ENCODE measurements around the gene ZNF710. TPM values are rescaled to one million over a fixed set of nuclear protein-coding genes. Genes with fewer than 3 reads are reported as not detected.

The ZNF710 gene
- total RNA-seq, 1 donor from 2014 or later = 30.2 TPM

DNA sequence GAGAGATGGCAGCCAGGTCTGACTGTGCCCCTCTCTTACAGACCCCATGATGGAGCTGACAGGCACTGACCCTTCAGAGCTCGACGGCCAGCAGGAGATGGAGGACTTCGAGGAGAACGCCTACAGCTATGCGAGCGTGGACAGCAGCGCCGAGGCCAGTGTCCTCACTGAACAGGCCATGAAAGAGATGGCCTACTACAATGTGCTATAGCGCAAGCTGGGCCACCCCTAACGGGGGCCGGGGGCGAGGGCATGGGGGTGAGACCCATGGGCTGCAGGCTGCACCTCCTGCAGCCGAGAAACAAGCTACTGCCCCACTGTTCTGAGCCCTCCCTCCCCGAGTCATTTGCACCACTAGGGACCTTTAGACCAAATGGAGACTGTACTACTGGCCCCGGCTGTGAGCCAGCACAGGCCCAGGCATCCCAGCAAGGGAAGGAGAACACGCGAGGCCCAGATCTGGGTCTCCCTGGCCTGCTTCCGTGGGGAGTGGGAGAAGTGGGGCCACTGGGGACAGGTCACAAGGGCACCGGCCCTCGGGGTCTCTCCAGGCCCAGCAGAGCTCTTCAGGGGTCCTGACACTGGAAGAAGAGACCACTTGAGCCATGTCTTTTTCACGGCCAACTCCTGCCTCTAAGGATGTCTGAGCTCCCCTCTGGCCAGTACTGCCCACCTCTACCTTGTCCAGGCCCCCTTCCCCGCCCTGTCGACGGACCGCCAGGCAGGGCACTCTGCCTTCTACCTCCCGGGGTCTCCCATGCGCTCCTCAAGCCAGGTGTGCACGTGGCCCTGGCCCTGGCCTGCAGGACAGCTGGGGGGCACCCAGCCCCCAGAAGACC lies 78.7 kb downstream of the ZNF710 start:
- DNase-seq (ENCODE audit: low spot score) = no peak

DNA sequence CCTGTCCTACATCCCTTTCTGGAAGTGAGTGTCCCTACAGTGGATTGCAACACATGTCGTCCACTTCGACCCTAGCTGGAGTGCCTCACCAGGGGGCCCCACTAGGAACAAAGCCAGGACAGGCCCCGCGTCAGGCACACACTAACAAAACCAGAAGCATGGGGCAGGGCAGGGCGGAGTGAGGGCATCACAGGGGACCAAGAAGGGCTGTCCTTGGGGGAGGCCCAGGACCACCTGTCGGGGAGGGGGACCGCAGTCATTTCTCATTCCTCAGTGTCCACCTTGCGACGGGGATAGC lies 79.3 kb downstream of the ZNF710 start:
- no peak for DNase-seq (ENCODE audit: low spot score)

DNA sequence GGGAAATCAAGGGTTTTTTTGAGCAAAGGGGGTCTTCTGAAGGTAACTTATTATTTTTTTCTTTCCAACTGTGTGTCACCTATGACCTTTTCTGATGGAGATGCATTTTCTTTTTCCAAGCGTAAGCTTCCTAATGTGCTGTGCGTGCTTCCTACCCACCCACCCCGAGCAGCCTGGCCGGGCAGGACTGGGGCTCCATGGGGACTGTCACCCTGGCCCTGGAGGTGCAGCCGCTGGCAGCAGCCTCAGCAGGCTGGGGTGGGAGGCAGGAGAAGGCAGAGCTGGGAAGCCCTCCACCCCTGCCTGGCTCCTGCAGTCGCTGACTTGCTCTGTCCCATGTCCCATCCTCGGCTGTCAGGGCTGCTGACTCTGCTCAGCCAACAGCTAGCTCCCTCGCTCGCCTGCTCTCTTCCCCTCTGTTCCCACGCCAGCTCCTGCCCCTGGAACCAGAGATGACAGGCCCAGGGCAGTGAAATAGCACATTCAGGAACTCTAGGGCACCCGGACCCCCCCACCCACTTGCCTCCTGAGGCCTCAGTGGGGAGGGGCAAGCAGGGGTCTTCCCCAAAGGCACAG lies 79.8 kb downstream of the ZNF710 start:
- no peak for DNase-seq (ENCODE audit: low spot score)

DNA sequence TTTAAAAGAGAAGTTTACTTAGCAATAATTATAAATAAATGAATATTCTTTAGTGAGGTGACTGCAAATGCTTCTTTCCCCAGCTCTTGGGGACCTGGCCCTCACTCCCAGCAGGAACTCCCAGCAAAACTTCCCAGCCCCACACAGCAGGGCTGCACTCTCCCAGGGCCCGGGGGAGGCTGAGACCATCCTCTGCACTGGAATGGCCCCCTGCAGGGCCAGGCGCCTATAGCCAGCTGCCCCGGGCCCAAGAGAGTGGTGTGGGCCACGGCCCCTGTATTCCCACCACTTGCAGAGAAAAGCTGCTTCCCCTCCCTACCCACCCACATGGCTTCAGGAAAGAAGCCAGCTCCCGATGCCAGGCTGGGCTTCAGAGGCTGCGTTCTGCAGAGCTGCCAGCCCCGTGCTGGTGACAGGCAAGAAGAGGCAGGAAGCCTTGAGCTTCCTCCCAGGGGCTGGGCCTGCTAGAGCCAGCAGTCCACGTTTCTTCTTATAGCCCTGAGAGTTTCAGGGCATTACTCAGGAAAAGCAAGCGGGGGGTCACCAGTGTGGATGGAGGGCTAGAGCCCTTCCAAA lies 81.1 kb downstream of the ZNF710 start:
- no peak for DNase-seq (ENCODE audit: low spot score)

DNA sequence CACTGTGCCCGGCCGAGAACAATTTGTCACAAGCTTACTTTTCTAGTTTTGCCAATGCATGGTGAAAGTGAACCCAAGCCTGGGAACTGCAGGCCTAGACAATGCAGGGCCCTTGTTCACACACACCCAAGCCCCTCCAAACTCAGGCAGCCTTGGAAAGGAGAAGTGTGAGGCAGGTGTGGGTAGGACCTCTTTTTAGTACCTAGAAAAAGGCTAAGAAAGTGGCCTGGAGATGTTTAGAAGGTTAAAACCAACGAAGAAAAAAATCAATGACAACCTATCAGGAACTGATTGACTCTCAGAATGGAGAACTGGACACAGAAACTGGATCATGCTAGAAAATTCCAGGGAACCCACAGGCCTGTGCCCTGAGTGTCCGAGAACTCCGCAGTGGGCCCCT lies 82.3 kb downstream of the ZNF710 start:
- DNase-seq (ENCODE audit: low spot score) = no peak

DNA sequence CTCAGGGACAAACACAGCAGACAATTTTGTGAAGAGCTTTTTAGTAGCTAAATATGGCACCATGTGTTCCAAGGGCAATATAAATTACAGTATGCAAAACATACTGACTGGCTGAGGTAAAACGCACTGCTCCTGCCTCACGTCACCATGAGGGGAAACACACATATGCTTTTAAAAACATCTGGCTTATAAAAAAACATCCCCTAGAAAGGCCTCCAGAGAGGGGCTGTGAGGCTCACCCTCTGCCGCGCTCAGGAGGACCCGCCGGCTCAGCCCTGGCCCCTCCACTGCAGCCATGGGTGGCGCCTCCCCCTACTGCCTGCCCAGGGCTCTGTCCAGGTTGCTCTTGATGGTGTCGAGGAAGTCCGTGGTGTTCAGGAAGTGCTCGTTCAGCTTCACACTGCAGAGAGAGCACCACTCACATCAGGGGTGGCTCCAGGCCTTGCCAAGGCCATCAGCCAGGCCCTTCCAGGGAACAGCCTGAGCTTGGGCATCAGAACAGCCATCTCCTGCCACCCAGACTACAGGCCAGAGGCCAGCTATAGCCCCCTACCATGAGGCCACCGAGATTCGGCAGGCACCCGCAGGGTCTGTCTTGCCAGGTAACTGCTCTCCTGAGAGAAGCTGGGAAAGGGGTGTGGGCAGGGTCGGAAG lies 83.0 kb downstream of the ZNF710 start:
- no peak for DNase-seq (ENCODE audit: low spot score)

DNA sequence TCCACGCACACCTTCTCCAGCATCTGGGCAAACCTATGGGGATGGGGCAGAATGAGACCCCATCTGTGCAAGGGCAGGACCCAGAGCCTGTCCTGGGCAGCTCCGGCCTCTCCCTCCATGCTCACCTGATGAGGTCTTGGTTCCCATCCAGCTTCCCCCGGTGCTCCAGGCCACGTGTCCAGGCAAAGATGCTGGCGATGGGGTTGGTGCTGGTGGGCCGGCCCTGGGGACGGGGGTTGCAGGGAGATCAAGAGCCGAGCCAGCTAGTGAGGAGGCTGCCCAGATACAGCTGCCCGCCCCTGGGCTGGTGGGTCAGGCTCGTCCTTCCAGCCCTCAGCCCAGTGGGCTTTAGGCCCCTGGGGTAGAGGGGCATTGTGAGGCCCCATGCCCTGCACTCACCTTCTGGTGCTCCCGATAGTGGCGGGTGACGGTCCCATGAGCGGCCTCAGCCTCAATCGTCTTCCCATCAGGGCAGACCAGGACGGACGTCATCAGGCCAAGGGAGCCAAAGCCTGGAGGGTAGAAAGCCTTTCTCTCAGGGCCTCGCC lies 83.8 kb downstream of the ZNF710 start:
- no peak for DNase-seq (ENCODE audit: low spot score)

DNA sequence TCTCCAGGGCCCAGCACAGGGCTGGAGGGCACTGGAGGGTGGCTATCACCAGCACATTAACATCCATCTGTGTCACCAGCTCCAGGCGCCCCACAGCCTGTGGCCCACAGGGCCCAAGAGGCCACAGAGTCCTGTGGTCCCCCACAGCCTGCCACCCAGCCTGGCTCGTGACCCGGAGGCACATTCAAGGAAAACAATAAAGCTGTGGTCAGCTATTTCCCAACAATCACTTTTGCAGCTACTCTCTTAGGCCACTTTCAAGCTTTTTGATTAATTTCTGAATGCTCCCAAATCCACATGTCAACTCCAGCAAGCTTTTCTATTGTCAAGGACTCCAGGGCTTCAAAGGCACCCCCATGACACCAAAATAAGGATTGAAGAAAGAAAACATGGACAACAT lies 84.4 kb downstream of the ZNF710 start:
- DNase-seq (ENCODE audit: low spot score) = no peak

DNA sequence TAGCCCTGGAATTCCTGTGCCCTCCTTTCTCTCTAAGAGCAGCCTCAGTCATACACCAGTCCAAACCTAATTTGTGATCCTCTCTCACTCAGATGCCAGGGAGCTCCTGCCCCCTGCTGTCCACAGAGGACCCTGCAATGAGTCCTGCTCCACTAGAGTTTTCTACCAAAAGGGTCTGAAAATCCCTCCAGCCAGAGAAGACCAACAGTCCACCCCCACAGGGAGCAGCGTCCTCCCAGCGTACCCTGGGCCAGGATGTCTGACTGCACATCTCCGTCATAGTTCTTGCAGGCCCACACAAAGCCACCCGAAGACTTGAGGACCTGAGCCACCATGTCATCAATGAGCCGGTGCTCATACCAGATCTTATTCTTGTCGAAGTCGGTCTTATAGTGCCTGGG lies 85.7 kb downstream of the ZNF710 start:
- no peak for DNase-seq (ENCODE audit: low spot score)

DNA sequence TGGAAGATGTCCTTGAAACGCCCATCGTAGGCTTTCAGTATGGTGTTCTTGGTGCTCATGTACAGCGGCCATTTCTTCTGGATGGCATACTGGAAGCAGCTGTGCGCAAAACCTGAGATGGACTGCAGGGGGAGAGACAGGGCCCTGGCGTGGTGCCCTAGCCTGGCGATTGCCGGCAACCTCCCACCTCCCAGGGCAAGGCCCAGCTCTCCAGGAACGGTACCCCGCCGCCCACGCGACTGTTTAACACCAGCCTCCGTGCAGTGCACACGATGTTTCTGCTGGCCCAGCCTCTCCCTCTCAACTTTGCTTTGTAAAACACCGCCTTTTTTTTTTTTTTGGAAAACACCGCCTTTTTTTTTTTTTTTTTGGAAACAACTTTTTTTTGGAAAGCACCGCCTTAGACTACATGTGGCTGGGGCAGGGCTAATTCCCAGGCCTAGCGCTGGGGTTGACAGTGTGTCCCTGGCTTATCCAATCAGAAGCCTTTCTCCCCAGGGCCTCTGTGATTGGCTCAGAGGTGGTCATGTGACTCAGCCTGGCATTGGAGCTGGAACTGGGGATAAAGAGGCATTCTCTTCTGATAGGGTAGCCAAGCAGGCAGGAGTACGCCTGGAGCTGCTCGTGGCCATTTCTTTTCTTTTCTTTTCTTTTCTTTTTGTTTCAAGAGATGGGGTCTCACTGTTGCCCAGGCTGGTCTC lies 86.5 kb downstream of the ZNF710 start:
- no peak for DNase-seq (ENCODE audit: low spot score)

DNA sequence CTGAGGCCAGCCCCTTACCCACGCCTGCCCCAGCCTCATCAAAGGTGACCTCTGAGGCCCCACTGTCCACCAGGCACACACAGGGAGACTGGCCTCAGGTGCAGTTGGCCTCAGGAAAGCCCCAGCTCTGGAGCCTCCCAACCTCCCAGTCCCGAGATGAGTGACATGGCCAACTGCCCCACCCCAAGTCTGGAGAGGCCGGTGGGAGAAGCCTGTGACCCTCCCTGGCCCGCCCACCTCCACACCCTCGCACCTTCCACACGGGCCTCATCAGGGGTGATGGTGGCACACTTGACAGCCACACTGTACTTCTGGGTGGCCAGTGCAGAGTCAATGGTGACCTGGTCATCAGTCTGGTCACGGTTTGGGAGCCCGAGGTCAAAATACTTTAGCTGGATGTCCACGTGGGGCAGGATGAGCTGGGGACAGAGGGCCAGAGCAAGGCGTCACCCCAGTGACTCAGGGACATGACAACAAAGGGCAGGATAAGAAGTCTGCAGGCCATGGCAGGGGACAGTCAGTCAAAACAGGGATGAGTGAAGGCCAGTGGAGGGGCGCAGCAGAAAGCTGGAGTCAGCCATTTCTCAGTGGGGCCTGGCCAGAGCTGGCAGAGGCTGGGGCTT lies 89.2 kb downstream of the ZNF710 start:
- no peak for DNase-seq (ENCODE audit: low spot score)

DNA sequence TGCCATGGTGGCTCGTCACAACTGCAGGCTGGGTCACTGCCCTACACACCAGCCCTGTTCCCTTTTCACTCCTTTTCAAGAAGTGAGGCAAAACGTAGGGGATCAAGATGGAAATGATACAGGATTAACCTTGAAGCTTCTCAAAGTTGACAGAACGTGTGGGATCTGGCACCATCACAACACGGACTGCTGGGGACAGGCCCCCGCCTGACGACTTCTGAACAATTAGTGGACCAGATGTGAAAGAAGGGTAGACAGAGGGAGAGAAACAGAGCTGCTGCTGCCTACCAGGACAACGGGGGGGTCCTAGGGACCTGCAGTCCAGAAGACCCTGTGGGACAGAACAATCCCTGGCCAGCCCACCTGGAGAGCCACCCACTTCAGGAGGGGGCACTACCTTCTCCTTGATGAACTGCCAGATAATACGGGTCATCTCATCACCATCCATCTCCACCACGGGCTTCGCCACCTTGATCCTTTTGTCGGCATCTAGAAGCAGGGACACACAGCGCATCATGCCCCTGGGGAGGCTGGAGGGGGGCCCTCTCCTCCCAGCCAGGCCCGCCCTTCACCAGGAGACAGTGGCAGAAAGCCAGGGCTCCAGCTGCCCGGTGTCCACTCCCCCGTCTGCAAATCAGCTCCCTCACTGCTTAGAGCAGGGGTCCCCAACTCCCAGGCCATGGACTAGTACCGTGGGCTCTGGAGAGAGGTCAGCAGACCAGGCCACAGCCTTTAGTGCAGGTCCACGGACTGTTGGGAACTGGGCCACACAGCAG lies 90.2 kb downstream of the ZNF710 start:
- no peak for DNase-seq (ENCODE audit: low spot score)

DNA sequence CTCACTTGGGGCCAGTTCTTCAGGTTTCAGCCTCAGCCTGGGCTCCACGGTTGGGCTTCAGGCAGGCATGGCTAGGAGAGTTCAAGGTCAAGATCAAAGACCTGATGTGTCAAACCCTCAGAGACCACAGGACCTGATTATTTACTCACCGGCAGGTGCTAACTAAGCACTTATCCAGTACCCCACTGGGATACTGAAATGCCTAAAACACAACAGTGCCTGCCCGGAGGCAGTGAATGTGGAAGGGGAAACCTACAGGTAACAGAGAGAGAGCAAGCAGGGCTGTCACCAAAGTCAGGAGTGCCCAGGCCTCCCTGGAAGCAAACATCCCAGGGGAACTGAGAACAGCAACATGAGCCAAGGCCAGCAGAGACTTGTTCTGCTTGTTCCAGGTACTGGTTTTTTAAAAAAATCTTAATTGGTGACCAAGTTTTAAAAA lies 94.4 kb downstream of the ZNF710 start:
- no peak for DNase-seq (ENCODE audit: low spot score)

DNA sequence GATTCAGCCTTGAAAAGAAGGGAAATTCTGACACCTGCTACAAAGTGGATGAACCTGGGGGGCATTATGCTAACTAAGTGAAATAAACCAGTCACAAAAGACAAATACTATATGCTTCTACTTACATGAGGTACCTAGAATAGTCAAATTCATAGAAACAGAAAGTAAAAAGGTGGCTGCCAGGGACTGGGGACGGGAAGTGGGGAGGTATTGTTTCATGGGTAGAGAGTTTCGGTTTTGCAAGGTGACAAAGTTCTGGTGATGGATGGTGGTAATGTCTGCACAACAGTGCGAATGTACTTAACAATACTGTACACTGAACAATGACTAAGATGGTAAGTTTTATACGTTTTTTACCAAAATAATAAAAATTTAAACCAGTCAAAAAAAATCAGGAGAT lies 96.4 kb downstream of the ZNF710 start:
- no peak for DNase-seq (ENCODE audit: low spot score)

DNA sequence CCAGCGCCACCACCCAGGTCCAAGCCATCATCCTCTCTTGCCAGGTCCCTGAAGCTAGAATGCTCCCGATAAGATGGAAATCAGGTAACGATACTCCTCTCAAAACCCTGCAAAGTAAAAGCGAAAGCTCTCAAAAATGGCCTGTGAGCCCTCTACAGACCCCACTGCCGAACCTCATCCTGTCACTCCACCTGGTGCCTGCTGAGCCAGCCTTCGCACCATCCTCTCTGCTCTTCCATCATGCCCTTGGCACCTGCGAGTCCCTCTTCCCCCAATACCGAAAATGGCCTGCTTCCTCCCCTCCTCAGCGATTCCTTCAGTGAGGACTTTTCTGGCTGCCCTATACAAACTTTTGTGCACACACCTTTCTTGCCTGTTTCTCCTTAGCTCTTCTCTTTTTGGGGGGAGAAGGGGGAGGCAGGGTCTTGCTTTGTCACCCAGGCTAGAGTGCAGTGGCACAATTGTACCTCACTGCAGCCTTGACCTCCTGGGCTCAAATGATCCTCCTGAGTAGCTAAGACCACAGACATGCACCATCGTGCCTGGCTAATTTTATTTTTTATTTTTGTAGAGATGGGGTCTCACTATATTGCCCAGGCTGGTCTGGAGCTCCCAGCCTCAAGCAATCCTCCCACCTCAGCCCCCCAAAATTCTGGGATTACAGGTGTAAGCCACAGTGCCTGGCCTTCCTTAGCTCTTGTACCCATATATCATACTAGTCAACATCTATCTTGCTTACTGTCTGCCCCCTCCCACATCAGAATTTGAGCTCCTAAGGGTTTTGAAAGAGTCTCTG lies 98.1 kb downstream of the ZNF710 start:
- DNase-seq (ENCODE audit: low spot score) = no peak

DNA sequence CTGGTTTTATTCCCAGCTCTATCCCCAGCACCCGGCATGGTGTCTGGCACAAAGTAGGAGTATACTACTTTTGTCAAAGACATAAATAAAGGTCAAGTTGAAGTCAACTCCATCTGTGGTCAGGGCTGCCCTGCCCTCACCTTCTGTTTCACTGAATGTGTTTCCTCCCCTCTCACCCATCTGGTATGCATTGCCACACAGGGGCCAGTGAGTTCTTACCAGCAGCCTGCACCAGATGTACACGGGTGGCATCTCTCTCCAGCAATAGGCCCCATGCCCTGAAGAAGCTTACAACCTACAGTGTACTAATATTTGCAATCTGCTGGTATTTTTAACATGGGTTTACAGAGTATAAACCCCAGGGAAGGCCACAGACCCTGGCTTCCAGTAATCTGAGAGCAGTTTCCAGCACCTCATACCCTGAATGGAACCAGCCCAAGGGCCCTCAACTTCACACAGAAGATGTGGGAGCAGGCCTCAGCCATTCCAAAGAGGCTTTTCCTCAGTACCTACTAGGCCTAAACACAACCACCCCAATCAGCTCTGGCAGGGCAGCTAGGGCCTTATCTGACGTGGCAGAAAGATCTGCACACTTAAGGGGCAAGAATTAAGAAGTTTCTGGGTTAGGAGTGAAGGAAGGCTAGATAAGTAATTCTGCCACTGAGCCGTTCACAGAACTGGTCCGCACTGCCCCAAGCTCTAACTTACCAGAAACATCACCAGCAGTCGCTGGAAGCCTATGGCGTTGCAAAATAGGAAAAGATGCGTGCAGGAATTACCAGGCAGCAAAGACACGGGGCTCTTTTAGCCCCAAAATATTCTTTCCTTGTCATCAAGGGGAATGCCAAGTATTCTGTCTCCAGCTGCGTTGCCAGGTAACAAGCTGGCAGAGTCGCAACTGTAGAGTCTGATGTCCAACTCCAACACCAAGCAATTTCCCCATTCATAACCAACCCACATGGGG lies 99.0 kb downstream of the ZNF710 start:
- peak; percentile 61 for DNase-seq (ENCODE audit: low spot score)

DNA sequence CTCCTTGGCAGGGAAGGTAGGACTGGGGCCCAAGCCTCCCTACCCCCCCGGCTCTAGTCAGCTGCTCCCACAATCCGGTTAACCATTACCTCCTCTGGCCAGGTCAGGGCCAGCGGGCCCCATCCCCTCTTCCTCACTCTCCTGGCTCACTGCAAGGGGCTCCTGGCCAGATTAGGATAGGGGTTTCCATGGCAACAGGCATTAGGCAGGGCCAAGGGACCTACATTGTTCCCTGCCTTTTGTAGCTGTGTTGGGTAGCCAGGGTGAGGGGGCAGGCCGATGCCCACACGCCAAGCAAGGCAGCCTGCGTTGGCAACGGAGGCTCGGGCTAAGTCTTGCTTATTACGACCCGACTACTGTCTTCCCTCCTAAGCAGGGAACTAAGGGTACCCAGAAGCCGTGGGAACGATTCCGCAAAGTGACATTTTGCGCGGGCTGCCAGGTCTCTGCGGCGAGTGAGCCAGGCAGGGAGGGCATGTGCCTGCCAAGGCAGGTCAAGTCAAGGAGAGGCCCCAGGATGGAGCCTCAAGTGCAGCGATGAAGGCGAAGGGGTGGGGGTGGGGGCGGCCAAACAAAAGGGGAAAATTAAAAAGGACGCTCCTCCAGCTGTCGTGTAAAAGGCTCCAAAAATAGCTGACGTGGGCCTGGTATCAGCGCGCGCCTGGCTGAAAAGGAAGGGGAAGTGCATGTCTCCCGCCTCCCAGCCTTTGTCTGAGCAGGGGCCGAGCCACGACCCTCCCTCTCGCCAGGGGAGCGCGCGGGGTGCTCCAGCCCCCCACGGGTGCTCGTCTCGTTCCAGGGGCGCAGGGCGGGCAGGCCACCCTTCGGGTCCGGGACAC lies 100.2 kb downstream of the ZNF710 start:
- DNase-seq (ENCODE audit: low spot score) = no peak
